ENCODE data around the gene MAML2. TPM values are rescaled to one million over a fixed set of nuclear protein-coding genes. Genes with fewer than 3 reads are reported as not detected.

MAML2 gene
- total RNA-seq, 1 experiment from 2014 or later = 28.3 TPM

GRCh38 chr11:96237766-96238266 lies 105.2 kb downstream of the MAML2 start:
- no TSS peak for BruUV-seq (replicated peaks)
- H3K9me3 ChIP-seq (ENCODE audit: insufficient read depth, low read depth) = no peaks in the 10 kb centered on the region
- peaks cover 17% of the 10 kb centered on the region for H3K36me3 ChIP-seq (ENCODE audit: low read depth)
- peak in 1 of 2 experiments; percentile 76 for DNase-seq
- H4K20me1 ChIP-seq (ENCODE audit: insufficient read depth) = no peaks in the 10 kb centered on the region
- peaks cover 16% of the 10 kb centered on the region for H3F3A ChIP-seq (ENCODE audit: insufficient read depth, low read depth)
- no peak overlapping the region for H3K4me3 ChIP-seq
- H3K27me3 ChIP-seq (ENCODE audit: insufficient read depth, low read depth) = no peaks in the 10 kb centered on the region
- no peaks in the 10 kb centered on the region for H3K9me2 ChIP-seq (ENCODE audit: insufficient read depth)
- intact Hi-C loops (cut with micrococcal nuclease; ENCODE audit: unreplicated experiment) = no loop called here
- H2AFZ ChIP-seq = no peak overlapping the region
- TF ChIP-seq EZH2 (IDR thresholded peaks at IDR 0.05; ENCODE audit: low read depth) = no peak
- TF ChIP-seq CTCF (conservative IDR thresholded peaks at IDR 0.05) = no peak
- POLR2A ChIA-PET (ENCODE audit: unreplicated experiment) = interaction anchor here (0.5 to 0.7 kb wide), 3 partner anchors 73 to 174 kb away, joined by 3 to 5 read pairs (median 3); no protein-coding TSS in a partner anchor
- H3K79me2 ChIP-seq (ENCODE audit: low read depth) = peaks cover 95% of the 10 kb centered on the region
- peak overlapping the region; percentile 9; the same call in 1 of the 2 replicates for H3K4me2 ChIP-seq
- H3K27ac ChIP-seq = peak overlapping the region; percentile 6
- CTCF ChIA-PET = interaction anchor here (0.7 kb wide), 1 partner anchor 114 kb away, joined by 5 read pairs; no protein-coding TSS in a partner anchor
- H3K4me1 ChIP-seq (replicated peaks; ENCODE audit: insufficient read depth) = peaks cover 43% of the 10 kb centered on the region

GRCh38 chr11:96235751-96236150 lies 107.2 kb downstream of the MAML2 start:
- no peak overlapping the region for H2AFZ ChIP-seq
- TF ChIP-seq EZH2 (IDR thresholded peaks at IDR 0.05; ENCODE audit: low read depth) (no peak), CTCF (conservative IDR thresholded peaks at IDR 0.05) (no peak)
- peaks cover 22% of the 10 kb centered on the region for H3K4me1 ChIP-seq (replicated peaks; ENCODE audit: insufficient read depth)
- H4K20me1 ChIP-seq (ENCODE audit: insufficient read depth) = no peaks in the 10 kb centered on the region
- intact Hi-C loops (cut with micrococcal nuclease; ENCODE audit: unreplicated experiment) = no loop called here
- no peaks in the 10 kb centered on the region for H3K27me3 ChIP-seq (ENCODE audit: insufficient read depth, low read depth)
- no peak overlapping the region for H3K4me3 ChIP-seq
- POLR2A ChIA-PET (ENCODE audit: unreplicated experiment) = no interaction called here
- no peak overlapping the region for H3K4me2 ChIP-seq
- peaks cover 4% of the 10 kb centered on the region; the same call in 1 of the 2 replicates for H3F3A ChIP-seq (ENCODE audit: insufficient read depth, low read depth)
- no TSS peak for BruUV-seq (replicated peaks)
- peaks cover 20% of the 10 kb centered on the region for H3K36me3 ChIP-seq (ENCODE audit: low read depth)
- H3K9me2 ChIP-seq (ENCODE audit: insufficient read depth) = no peaks in the 10 kb centered on the region
- H3K9me3 ChIP-seq (ENCODE audit: insufficient read depth, low read depth) = no peaks in the 10 kb centered on the region
- peaks cover 90% of the 10 kb centered on the region for H3K79me2 ChIP-seq (ENCODE audit: low read depth)
- no peak for DNase-seq
- H3K27ac ChIP-seq = no peak overlapping the region
- CTCF ChIA-PET = interaction anchor here (1.7 kb wide), 1 partner anchor 107 kb away, joined by 4 read pairs; the partner anchor contains the start of gene MAML2

GRCh38 chr11:96234866-96235441 lies 108.0 kb downstream of the MAML2 start:
- H4K20me1 ChIP-seq (ENCODE audit: insufficient read depth) = no peaks in the 10 kb centered on the region
- H3K27me3 ChIP-seq (ENCODE audit: insufficient read depth, low read depth) = no peaks in the 10 kb centered on the region
- no peak overlapping the region for H2AFZ ChIP-seq
- intact Hi-C loops (cut with micrococcal nuclease; ENCODE audit: unreplicated experiment) = no loop called here
- no peak overlapping the region for H3K4me2 ChIP-seq
- no TSS peak for BruUV-seq (replicated peaks)
- POLR2A ChIA-PET (ENCODE audit: unreplicated experiment) = interaction anchor here (0.6 kb wide), 1 partner anchor 385 kb away, joined by 4 read pairs; no protein-coding TSS in a partner anchor
- H3K36me3 ChIP-seq (ENCODE audit: low read depth) = peaks cover 20% of the 10 kb centered on the region
- H3K27ac ChIP-seq = no peak overlapping the region
- peaks cover 85% of the 10 kb centered on the region for H3K79me2 ChIP-seq (ENCODE audit: low read depth)
- TF ChIP-seq CTCF (conservative IDR thresholded peaks at IDR 0.05) (no peak), EZH2 (IDR thresholded peaks at IDR 0.05; ENCODE audit: low read depth) (no peak)
- CTCF ChIA-PET = interaction anchor here (1.7 kb wide), 1 partner anchor 108 kb away, joined by 4 read pairs; the partner anchor contains the start of gene MAML2
- H3K9me3 ChIP-seq (ENCODE audit: insufficient read depth, low read depth) = no peaks in the 10 kb centered on the region
- DNase-seq = no peak
- H3K4me1 ChIP-seq (replicated peaks; ENCODE audit: insufficient read depth) = peaks cover 22% of the 10 kb centered on the region
- no peaks in the 10 kb centered on the region for H3K9me2 ChIP-seq (ENCODE audit: insufficient read depth)
- no peak overlapping the region for H3K4me3 ChIP-seq
- H3F3A ChIP-seq (ENCODE audit: insufficient read depth, low read depth) = peaks cover 4% of the 10 kb centered on the region; the same call in 1 of the 2 replicates

Data from PC-9 (cell line).